Measurements from ENCODE around the gene FILIP1L. TPM values are rescaled to one million over a fixed set of nuclear protein-coding genes. Genes with fewer than 3 reads are reported as not detected.
A peak's percentile ranks its signal among the peaks of the same experiment; 100 is the strongest.

The FILIP1L gene
- total RNA-seq, 1 donor from 2014 or later: 111 TPM

GRCh38 chr3:99952306-99952705, 162.0 kb downstream of the FILIP1L start:
- DNase-seq (ENCODE audit: low read depth): peak; percentile 93

GRCh38 chr3:99951701-99952100, 162.6 kb downstream of the FILIP1L start:
- no peak for DNase-seq (ENCODE audit: low read depth)

DNA sequence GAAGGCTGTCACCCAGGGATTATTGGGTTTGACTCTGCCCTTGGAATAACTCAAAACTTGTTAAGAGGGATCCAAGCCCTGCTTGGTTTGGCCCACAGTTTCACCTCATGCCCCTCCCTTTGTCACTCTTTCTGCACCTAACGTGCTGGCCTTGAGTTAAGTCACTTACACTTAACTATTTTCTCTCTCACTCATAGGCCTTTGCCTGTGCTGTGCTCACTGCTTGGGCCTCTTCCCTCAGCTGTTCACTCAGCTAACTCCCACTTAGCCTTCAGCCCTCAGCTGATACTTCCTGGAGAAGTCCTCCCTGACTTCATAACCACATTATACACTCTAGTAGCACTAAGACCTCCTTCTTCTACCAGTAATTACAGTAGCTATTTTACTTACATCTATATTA, 163.4 kb downstream of the FILIP1L start:
- DNase-seq (ENCODE audit: low read depth): peak; percentile 40

DNA sequence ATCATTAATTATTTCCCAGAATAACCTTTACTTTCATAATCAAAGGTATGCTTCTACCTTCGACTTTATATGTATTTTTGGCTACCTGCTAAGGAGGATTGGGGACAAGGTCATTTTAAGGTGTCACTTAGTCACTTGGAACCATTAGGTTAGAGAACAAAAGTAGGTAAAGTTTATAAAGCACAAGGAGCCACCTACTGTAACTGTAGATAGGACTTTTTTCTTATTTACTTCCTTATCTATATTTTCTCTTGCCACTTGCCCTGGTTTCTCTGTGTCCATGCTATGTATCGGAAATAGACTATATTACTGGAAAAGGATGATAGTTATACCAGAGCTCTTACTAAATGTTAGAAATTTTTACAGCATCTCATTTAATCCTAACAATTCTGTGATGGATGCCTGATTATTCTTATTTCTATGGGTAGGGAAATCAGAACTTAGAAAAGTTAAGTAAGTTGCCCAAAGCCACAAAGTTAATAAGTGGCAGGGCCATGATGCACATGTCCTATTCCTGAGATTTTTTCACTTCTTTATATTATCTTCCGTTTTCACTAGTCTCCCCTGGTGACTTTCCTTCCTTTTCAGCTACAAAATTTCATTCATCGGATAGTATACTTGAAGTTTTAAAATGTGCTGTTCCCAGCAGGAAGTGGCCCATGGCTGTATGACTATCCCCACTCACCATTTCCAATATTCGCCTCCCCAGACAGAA, 164.2 kb downstream of the FILIP1L start:
- peak; percentile 73 for DNase-seq (ENCODE audit: low read depth)

DNA sequence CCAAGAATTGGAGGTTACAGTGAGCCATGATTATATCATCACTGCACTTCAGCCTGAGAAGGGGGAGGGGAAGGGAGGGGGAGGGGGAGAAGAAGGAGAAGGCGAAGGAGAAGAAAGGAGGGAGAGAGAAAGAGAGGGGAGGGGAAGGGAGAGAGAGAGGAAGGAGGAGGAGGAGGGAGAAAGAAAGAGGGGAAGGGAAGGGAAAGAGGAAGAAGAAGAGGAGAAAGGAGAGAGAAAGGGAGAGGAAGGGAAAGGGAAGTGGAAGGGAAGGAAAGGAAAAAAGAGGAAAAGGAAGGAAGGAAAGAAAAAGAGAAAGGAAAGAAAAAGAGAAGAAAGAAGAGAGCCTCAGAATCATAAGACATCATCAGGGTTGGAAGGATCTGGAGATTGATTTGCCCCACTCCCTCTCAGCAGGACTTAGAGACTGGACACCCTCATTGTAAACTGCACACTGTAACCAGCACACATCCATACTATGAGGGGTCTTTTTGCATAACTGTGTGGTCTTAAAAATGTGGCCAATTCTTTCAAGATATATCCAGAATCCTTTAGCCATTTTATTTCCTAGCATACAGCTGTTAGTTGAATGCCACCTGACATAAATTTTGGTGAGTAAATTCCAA, 165.7 kb downstream of the FILIP1L start:
- no peak for DNase-seq (ENCODE audit: low read depth)

- no peak for DNase-seq (ENCODE audit: low read depth)
Measured at GRCh38 chr3:99947356-99947755, 166.9 kb downstream of the FILIP1L start.

DNA sequence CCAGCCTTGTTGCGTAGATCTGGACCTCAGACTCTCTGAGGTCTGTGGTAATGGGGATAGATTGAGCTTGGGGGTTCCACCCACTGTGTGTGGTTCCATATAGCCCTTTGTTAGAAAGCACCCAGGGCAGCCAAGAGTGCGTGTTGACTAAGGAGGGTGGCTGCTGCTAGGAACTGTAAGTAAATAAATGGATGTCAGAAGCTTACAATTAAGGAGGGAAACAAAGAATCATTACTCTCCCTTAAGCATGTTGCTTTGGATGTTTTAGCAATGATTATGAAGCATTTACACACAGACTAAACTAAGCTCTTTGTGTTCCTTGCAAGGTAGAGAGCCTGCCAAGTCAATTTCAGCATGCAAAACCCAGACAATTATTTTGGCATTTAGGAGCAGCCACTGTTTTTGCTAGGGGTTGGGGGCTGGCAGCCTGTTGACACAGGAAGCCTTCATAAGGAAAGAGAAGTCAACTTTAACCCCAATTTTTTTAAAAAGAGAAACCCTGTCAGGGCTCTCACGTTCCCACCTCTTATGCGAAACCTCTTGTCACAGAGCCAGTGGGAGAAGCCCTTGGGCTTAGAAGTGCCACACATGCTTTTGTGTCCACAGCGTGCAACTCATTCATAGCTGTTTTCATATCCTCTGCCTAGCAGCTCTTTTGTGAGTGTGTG, 168.8 kb downstream of the FILIP1L start:
- peak; percentile 64 for DNase-seq (ENCODE audit: low read depth)

DNA sequence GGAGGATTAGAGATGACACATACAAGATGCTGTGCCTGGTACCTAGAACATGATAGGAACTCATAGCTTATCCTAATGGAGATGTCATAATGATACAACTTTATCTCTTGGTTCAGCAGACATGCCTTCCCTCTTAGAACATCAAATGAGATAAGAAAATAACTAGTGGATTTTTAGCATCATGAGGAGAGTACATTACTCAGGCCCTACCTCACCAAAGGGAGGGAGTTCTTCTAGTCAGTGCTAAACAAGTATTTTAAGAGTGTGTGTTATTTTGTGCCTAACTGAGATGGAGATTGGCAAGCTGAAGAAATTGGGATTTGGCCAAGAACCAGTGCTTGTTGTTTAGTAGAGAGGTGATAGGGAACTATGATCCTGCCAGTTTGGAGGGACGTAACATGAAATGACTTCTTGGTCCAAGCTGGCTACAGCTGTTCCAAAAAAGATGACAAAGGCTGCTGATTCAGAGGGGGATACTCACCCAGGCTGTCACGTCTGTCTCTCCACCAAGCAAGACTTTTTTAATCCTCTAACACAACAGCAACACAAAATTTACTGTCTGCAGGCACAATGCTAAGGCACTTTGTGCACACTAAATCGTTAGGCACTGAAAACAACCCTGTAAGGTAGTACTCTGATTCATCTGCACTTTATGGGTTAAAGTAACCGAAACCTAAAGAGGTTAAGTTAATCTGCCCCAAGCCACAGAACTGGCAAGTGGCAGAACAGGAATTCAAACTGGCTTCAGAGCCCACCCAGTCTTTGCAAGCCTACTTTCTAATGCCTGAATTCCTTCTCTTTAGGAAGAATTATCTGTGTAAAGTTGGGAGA, 170.2 kb downstream of the FILIP1L start:
- no peak for DNase-seq (ENCODE audit: low read depth)

DNA sequence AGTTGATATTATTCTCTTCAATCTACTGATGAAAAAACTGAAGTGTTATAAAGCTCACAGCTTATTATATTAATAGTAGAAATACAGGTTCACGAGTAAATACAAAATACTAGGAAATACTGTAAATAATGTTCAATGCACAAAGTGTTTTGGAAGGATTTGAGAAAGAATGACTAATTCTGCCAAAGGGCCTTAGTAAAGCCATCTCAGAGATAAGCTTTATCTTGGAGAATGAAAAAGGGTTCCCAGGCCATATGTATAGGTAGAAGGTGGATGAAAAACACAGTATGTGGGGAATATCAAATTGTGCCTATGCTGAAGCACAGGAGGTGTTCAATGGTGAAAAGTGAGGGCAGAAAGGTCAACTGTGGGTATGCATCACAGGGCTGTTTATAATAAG, 173.1 kb downstream of the FILIP1L start:
- no peak for DNase-seq (ENCODE audit: low read depth)

DNA sequence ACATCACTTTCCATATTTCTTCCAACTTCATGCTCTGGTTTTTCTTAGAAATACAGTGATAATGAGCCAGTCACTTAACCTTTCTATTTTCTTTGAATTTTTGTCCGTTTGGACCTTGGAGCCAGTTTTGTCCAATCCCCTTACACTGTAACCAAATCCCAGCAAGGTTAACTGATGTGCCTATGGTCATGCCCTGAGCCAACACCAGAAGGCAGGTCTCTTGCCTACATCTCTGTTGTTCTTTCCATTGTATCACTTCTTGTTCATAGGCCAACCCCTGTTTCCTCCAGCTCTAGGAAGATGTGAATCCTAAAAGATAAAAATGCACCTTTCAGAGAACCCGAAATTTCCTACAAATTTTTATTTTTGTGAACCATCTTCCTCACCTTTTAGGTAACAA, 174.0 kb downstream of the FILIP1L start:
- no peak for DNase-seq (ENCODE audit: low read depth)

DNA sequence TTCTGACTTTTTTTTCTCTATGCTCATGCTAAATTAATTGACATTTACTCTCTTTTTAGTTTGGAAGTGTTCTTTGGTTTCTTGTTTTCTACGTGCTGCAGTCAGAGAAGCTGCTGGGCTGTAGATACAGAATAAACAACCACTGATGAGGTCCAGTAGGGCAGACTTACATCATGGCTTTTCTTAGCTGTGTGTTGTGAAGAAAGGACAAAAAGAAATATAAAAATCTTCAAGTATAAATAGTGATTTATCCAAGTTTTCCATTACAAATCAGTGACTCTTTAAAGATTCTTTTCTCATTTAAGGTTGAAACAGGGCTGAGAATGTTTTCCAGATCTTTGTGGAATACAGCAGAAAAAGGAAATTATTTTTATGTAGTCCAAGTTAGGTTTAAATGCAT, 174.4 kb downstream of the FILIP1L start:
- no peak for DNase-seq (ENCODE audit: low read depth)

DNA sequence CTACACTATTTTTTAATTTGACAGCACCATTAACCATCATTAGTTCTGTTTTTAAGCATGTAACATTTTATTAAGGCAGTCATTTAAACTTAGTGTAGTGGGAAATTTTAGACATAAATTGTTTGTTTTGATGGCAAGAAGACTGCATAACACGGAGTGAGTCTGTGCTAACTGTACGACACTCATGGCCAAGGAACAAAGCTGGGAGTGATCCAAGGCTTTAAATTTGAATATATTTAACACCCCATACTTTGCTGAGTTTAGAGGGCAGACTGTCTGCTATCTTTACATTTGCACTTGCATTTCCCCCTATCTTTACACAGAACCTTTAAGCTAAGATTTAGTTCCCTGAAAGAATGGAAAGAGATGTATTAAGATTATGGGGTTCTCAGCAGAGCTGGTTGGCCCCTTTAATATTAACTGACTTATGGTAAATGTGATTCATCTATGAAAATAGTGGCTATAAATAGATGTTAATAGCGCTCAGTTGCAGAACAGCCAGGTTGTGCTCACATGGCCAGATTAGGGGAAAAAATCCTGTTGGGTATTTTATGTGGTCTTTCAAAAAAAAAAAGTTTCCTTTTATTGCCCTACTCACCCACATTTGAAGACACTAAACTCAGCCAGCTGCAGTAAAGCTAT, 175.9 kb downstream of the FILIP1L start:
- DNase-seq (ENCODE audit: low read depth): no peak

DNA sequence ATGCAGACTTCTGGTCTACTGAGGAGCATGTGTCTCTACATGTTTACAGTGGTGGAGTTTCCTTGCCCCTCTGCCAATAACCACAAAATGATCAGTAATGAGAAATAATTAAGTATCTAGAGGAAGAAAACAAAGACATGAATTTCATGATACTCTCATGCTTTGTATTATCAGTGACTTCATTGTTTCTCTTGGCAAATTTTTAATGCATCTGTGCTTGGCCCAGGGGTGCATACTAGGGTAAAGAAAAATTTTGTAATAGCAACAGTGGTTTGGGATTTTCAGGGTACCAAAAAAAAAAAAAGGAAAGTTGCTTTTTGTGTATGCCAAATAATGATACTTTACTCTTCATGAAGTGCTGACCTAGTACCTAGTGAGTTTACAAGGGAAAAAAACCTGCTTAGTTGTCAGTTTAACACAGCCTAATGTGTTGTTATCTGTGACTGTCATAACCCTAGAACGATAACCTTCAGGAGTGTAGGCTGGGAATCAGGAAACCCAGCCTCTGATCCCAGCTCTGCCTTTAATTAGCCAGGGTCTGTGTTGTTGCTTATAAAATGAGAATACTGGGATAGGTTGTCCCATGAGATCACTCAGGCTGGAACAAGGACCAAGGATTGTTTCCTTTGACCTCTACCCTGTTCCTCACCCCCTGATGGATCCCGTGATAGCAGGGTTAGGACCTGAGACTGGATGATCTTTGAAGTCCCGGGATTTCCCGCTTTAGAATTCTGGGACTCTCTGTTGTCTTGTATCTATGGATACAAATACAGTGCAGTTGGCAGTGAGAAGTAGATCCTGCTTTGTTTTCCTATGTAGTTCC, 179.1 kb downstream of the FILIP1L start:
- peak; percentile 67 for DNase-seq (ENCODE audit: low read depth)

DNA sequence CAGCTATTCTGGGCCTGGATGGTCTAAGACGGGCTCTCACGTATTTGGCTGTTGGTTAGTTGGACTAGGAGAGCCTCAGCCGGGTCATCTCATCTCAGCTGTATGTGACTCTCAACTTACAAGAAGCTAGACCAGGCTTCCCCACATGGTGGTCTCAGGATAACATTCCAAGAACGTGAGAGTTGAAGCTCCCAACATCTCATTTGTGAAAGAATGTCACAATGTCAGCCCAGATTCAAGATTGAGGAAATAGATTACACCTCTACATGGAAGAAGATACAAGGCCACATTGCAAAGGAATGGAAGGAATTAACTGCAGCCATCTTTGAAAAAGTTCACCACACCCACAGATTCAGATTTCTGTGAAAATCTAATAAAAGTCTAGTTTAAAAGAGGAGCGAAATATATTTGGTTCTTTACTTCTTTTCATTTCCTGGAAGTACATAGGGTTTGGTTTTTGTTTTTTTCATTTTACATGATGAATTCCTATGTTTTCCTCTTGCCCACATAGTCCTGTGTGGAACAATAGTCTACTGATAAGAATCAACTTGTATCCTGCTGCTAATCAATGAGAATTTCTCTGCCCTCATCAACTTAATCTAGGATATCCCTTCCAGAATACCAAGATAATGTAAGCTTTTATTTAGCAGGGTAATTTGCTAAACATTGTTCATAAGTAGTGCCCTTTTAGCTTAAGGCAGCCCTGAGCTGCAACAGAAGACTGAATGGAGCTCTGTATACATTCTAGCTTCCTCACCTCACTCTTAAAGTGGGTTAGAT, 180.1 kb downstream of the FILIP1L start:
- DNase-seq (ENCODE audit: low read depth): no peak

DNA sequence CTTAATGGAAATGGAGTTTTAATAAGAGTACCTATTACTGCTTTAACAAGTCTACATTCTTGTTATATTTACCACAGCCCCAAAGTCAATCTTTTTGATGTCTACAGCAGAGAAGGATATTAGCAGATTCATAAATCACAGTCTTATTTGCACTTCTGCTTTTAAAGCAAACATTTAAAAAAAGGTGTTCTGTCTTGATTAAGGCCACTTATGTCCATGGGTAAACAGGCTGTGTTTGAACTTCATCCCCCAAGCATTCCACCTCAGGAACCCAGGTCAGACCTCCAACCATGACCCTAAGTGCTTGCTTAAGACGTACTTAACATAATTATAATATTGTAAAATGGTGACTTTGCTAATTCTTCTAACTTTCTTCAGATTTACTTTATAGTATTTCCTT, 183.2 kb downstream of the FILIP1L start:
- no peak for DNase-seq (ENCODE audit: low read depth)

- no peak for DNase-seq (ENCODE audit: low read depth)
Measured at GRCh38 chr3:99929745-99930139, 184.6 kb downstream of the FILIP1L start.

DNA sequence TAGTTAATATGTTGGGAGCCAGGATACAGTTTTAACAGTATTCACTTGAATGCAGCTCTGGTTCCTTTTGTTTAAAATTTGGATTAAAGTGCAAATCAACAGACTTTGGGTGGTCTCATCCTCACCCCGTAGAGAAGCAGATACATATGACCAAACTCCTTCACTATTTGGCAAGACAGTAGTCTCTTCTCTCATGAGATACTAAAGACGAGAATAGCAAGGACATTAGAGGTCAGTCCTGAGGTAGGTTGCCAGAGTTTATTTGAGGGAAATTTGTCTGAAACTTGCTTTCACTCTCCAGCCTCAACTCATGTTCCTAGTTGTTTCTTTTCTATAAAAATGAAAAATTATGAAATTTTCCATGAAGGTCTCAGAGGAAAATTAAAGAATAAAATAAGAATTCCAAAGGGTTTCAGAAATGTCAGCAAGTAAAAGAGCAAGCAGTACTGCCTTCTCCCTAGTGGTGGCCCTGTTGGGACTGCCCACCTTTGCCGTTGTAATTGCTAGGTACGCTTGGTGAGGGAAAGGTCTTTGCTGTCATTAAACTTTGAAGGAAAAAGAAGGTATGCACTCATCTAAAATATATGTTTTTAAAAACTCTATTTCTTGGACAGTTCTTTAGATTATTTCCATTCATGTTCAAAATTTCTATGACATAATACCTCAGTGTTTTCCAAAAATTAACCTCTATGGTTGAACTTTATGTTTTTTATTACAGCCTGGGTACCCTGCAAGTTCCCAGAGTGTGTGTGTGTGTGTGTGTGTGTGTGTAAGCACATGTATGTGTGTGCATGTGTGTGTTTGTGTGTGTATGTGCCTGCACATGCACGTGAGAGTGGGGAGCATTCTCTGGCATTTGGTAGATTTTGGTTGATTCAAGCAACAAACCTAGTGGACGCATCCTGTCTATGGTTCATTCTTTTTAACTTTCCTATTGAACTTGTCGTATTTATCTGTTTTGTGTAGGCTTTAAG, 185.2 kb downstream of the FILIP1L start:
- no peak for DNase-seq (ENCODE audit: low read depth)

DNA sequence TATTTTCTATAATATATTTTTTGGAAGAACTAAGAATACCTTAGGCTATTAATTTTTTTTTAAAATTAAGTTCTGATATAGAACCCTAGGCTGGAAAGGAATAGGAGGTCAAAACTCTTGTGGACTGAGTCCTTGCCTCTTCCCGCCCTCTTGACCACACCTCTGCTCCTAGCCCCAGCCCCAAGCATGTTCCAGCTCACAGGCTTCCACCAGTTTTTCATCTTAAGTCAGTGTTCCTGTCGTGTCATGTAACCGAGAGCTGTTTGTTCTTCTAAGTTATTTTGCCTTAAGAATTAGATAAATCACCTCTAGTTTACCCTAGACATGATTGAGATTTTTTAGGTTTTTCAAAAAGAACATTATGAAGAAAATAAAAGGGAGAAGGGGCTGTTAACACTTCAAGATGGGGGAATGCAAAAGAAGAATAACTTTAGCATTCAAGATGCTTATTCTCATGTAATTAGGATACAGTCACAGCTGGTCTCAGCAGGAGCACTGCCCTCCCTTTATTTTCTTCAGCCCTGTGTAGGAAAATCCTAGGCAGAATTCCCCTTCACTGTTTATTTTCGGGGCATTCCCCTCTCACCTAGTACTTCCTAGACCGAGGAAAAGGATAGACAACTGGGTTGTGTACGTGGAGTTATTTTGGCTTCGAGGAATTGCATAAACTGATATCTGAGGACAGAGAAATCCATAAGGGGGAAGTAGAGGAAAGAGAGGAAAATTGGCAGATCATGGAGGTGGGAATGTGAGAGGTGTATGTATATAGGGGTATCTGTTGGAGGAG, 186.4 kb downstream of the FILIP1L start:
- DNase-seq (ENCODE audit: low read depth): no peak
